H9 (cell line): Measurements from ENCODE around the gene ECE2. TPM values are rescaled to one million over a fixed set of nuclear protein-coding genes. Genes with fewer than 3 reads are reported as not detected.

Experiments
- DNase-seq: peaks from one replicate; pipeline ENCODE4 v3.0.0-alpha.2; 2017
- H2AFZ ChIP-seq: one replicate; pipeline ENCODE4 v1.6.1; 2013; ENCODE audit warnings: mild to moderate bottlenecking, low read length, control low read depth, moderate library complexity
- H2AK5ac ChIP-seq: 2 replicates; pipeline ENCODE4 v1.6.1; 2013; ENCODE audit warnings: low read length, control low read depth, mixed read lengths; ENCODE audit not compliant: insufficient read length
- H2BK120ac ChIP-seq: one replicate; pipeline ENCODE4 v1.6.1; 2013; ENCODE audit warnings: low read depth, mild to moderate bottlenecking, low read length, control low read depth, inconsistent platforms; ENCODE audit not compliant: poor library complexity, severe bottlenecking
- H2BK12ac ChIP-seq: 2 replicates; pipeline ENCODE4 v1.6.1; 2013; ENCODE audit warnings: low read length, control low read depth, mixed read lengths, low read depth; ENCODE audit not compliant: insufficient read length
- H2BK15ac ChIP-seq: 2 replicates; pipeline ENCODE4 v1.6.1; 2013; ENCODE audit warnings: low read depth, low read length, control low read depth
- H2BK20ac ChIP-seq: one replicate; pipeline ENCODE4 v1.6.1; 2013; ENCODE audit warnings: low read depth, mild to moderate bottlenecking, low read length, control low read depth, inconsistent platforms; ENCODE audit not compliant: poor library complexity, severe bottlenecking
- H2BK5ac ChIP-seq: 2 replicates; pipeline ENCODE4 v1.6.1; 2013; ENCODE audit warnings: low read length, control low read depth, mixed read lengths; ENCODE audit not compliant: insufficient read length
- H3K14ac ChIP-seq: 2 replicates; pipeline ENCODE4 v1.6.1; 2013; ENCODE audit warnings: low read length, control low read depth; ENCODE audit not compliant: insufficient read depth
- H3K18ac ChIP-seq: 2 replicates; pipeline ENCODE4 v1.6.1; 2013; ENCODE audit warnings: low read depth, mild to moderate bottlenecking, mixed read lengths, low read length, control low read depth; ENCODE audit not compliant: insufficient read length
- H3K23ac ChIP-seq: 2 replicates; pipeline ENCODE4 v1.6.1; 2013; ENCODE audit warnings: low read length, control low read depth, mixed read lengths, low read depth; ENCODE audit not compliant: insufficient read length
- H3K23me2 ChIP-seq: 2 replicates; pipeline ENCODE4 v1.6.1; 2013; ENCODE audit warnings: low read depth, mild to moderate bottlenecking, mixed read lengths, low read length, control low read depth; ENCODE audit not compliant: insufficient read length, poor library complexity, severe bottlenecking
- H3K27ac ChIP-seq: 2 replicates; pipeline ENCODE4 v1.5.1; 2013; ENCODE audit warnings: low read length, control low read depth, mixed read lengths, low read depth; ENCODE audit not compliant: insufficient read length
- H3K27me3 ChIP-seq: 2 replicates; pipeline ENCODE4 v1.6.1; 2013; ENCODE audit warnings: low read length, control low read depth, inconsistent platforms; ENCODE audit not compliant: insufficient read depth
- H3K4ac ChIP-seq: 2 replicates; pipeline ENCODE4 v1.6.1; 2013; ENCODE audit warnings: low read depth, mild to moderate bottlenecking, control low read depth, inconsistent platforms, low read length, moderate library complexity
- H3K4me1 ChIP-seq: 2 replicates; pipeline ENCODE4 v1.6.1; 2013; ENCODE audit warnings: low read length, control low read depth, inconsistent platforms; ENCODE audit not compliant: insufficient read depth
- H3K4me2 ChIP-seq: 2 replicates; pipeline ENCODE4 v1.6.1; 2013; ENCODE audit warnings: low read length, control low read depth, mixed read lengths; ENCODE audit not compliant: insufficient read length, insufficient read depth
- H3K56ac ChIP-seq: 2 replicates; pipeline ENCODE4 v1.6.1; 2013; ENCODE audit warnings: low read depth, mild to moderate bottlenecking, mixed read lengths, low read length, control low read depth; ENCODE audit not compliant: insufficient read length
- H3K79me1 ChIP-seq: 2 replicates; pipeline ENCODE4 v1.6.1; 2013; ENCODE audit warnings: low read depth, mild to moderate bottlenecking, moderate library complexity, low read length, control low read depth, inconsistent platforms; ENCODE audit not compliant: insufficient read depth, poor library complexity, severe bottlenecking
- H3K79me2 ChIP-seq: 2 replicates; pipeline ENCODE4 v1.6.1; 2013; ENCODE audit warnings: low read length, control low read depth, inconsistent platforms; ENCODE audit not compliant: insufficient read depth
- H3K9ac ChIP-seq: 2 replicates; pipeline ENCODE4 v1.6.1; 2013; ENCODE audit warnings: low read length, control low read depth, mixed read lengths; ENCODE audit not compliant: insufficient read length; ENCODE audit errors: extremely low read depth
- H3K9me3 ChIP-seq: one replicate; pipeline ENCODE4 v1.6.1; 2013; ENCODE audit warnings: low read depth, low read length, inconsistent platforms; ENCODE audit not compliant: control insufficient read depth
- H3T11ph ChIP-seq: one replicate; pipeline ENCODE4 v1.6.1; 2013; ENCODE audit warnings: mild to moderate bottlenecking, low read length, control low read depth, inconsistent platforms
- H4K20me1 ChIP-seq: one replicate; pipeline ENCODE4 v1.6.1; 2013; ENCODE audit not compliant: control insufficient read depth, insufficient read length, insufficient read depth
- H4K5ac ChIP-seq: 2 replicates; pipeline ENCODE4 v1.6.1; 2013; ENCODE audit warnings: low read depth, mild to moderate bottlenecking, mixed read lengths, low read length, control low read depth; ENCODE audit not compliant: insufficient read length
- H4K8ac ChIP-seq: replicated peaks from 2 replicates; pipeline ENCODE4 v1.6.1; 2013; ENCODE audit warnings: low read length, control low read depth, mixed read lengths, low read depth; ENCODE audit not compliant: insufficient read length
- H4K91ac ChIP-seq: 2 replicates; pipeline ENCODE4 v1.6.1; 2013; ENCODE audit warnings: low read depth, mild to moderate bottlenecking, moderate library complexity, mixed read lengths, low read length, control low read depth; ENCODE audit not compliant: insufficient read length
- H3K27ac Mint-ChIP-seq, 3 experiments: 2 replicates in 2 of 3; 3 replicates in 1 of 3; pipeline ENCODE4 v1.8.0; 2020 to 2021; ENCODE audit warnings: mixed read lengths in 3 of 3, mild to moderate bottlenecking in 1 of 3, moderate library complexity in 1 of 3
- H3K27me3 Mint-ChIP-seq: 2 replicates; pipeline ENCODE4 v1.8.0; 2021; ENCODE audit warnings: low read depth, mild to moderate bottlenecking, moderate library complexity, mixed read lengths
- H3K36me3 Mint-ChIP-seq, 3 experiments: 2 replicates in 2 of 3; 3 replicates in 1 of 3; pipeline ENCODE4 v1.8.0; 2020 to 2021; ENCODE audit warnings: low read depth in 3 of 3, mixed read lengths in 3 of 3; ENCODE audit not compliant: insufficient read depth in 1 of 3
- H3K4me1 Mint-ChIP-seq, 2 experiments: 2 replicates each; pipeline ENCODE4 v1.8.0; 2020; ENCODE audit warnings: mixed read lengths in 2 of 2
- H3K4me3 Mint-ChIP-seq, 2 experiments: 2 replicates in 1 of 2; 3 replicates in 1 of 2; pipeline ENCODE4 v1.8.0; 2020 to 2021; ENCODE audit warnings: mild to moderate bottlenecking in 2 of 2, mixed read lengths in 2 of 2, moderate library complexity in 1 of 2
- H3K9me3 Mint-ChIP-seq, 2 experiments: 2 replicates in 1 of 2; 3 replicates in 1 of 2; pipeline ENCODE4 v1.8.0; 2020; ENCODE audit warnings: mild to moderate bottlenecking in 2 of 2, mixed read lengths in 2 of 2, moderate library complexity in 1 of 2
- WGBS: extraction: QIAGEN DNeasy Blood & Tissue Kit; methylation state at CpG from one replicate; pipeline ENCODE4 v1.1.7; 2013; ENCODE audit warnings: missing lambda C conversion rate, low lambda C conversion rate, mixed read lengths; ENCODE audit not compliant: insufficient read length; ENCODE audit errors: extremely low coverage; 5-methylcytosine and 5-hydroxymethylcytosine counted together
- total RNA-seq: library from RNA; stranded (reverse); gene quantifications from 2 replicates; pipeline ENCODE4 v1.2.1, GENCODE V29; 2021
- TF ChIP-seq, protein P1 (sequence below): fragments of 200-600 bp; sonication (generic); conservative IDR thresholded peaks from 3 replicates; pipeline ENCODE4 v1.8.0; 2021; ENCODE audit warnings: antibody characterized with exemption, mild to moderate bottlenecking

Gene ECE2
- total RNA-seq, 1 experiment from 2014 or later, result not detected

DNA sequence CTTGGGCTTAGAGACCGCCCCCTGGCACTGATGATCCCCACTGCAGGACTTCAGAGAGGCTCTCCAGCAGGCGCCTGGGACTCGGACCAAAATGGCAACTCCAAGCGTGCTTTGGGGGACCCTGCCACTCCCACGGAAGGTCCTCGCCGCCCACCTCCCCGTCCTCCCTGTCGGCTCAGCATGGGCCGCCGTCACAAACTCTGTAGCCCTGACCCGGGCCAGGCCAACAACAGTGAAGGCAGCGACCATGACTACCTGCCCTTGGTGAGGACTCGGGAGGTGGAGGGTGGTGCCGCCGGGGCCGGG is 34.7 kb upstream of the ECE2 start:
- Histone ChIP-seq H3K23me2 (no peaks in the 10 kb centered on the region), H2BK20ac (no peak overlapping the region), H3K4me1 (no peaks in the 10 kb centered on the region), H2BK120ac (no peak overlapping the region), H3K9ac (no peak overlapping the region), H3K4me2 (no peak overlapping the region), H3K23ac (no peak overlapping the region), H3K27me3 (no peaks in the 10 kb centered on the region), H3K14ac (no peak overlapping the region), H3K9me3 (no peaks in the 10 kb centered on the region), H2BK5ac (no peak overlapping the region), H3K27ac (no peak overlapping the region), H3K79me1 (no peaks in the 10 kb centered on the region), H3K79me2 (no peaks in the 10 kb centered on the region), H2BK15ac (no peak overlapping the region), H2AK5ac (no peak overlapping the region), H3K18ac (no peak overlapping the region), H4K91ac (no peak overlapping the region), H4K20me1 (no peaks in the 10 kb centered on the region), H4K5ac (no peak overlapping the region), H2BK12ac (no peak overlapping the region), H4K8ac (no peak overlapping the region), H3K4ac (no peak overlapping the region), H3T11ph (no peak overlapping the region), H3K56ac (no peak overlapping the region), H2AFZ (no peak overlapping the region)
- H3K36me3 Mint-ChIP-seq, result peaks cover 15 to 40% (median 36%) of the 10 kb centered on the region in 3 experiments
- no peak overlapping the region for H3K4me3 Mint-ChIP-seq
- H3K27ac Mint-ChIP-seq, result no peak overlapping the region
- no CpG with 5 or more reads among the region's 17 CpGs for whole genome bisulfite sequencing
- H3K9me3 Mint-ChIP-seq, result no peaks in the 10 kb centered on the region
- no peaks in the 10 kb centered on the region for H3K4me1 Mint-ChIP-seq
- no peak for DNase-seq
- TF ChIP-seq, protein P1, sequence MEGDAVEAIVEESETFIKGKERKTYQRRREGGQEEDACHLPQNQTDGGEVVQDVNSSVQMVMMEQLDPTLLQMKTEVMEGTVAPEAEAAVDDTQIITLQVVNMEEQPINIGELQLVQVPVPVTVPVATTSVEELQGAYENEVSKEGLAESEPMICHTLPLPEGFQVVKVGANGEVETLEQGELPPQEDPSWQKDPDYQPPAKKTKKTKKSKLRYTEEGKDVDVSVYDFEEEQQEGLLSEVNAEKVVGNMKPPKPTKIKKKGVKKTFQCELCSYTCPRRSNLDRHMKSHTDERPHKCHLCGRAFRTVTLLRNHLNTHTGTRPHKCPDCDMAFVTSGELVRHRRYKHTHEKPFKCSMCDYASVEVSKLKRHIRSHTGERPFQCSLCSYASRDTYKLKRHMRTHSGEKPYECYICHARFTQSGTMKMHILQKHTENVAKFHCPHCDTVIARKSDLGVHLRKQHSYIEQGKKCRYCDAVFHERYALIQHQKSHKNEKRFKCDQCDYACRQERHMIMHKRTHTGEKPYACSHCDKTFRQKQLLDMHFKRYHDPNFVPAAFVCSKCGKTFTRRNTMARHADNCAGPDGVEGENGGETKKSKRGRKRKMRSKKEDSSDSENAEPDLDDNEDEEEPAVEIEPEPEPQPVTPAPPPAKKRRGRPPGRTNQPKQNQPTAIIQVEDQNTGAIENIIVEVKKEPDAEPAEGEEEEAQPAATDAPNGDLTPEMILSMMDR, result no peak
- H3K27me3 Mint-ChIP-seq, result peaks cover 1% of the 10 kb centered on the region; the same call in 1 of the 2 replicates
